Peyer's patch (tissue), 4 donors: Measurements from ENCODE around the gene ST6GALNAC4.

Experiments
- POLR2A ChIP-seq, 2 donors: fragments of 450-650 bp; IDR thresholded peaks; one replicate each; pipeline ENCODE4 v1.5.1; 2017; ENCODE audit warnings: antibody characterized with exemption in 2 of 2, mild to moderate bottlenecking in 2 of 2, moderate library complexity in 2 of 2
- TF ChIP-seq, protein P1 (sequence below), 6 experiments: fragments of 450-650 bp in 4 of 6; fragments of 200-600 bp in 2 of 6; sonication (generic) in 1 of 6; IDR thresholded peaks; one replicate each; pipeline ENCODE4 v1.5.1; 2017 to 2019; ENCODE audit warnings: antibody characterized with exemption in 6 of 6, mild to moderate bottlenecking in 3 of 6, moderate library complexity in 1 of 6

DNA sequence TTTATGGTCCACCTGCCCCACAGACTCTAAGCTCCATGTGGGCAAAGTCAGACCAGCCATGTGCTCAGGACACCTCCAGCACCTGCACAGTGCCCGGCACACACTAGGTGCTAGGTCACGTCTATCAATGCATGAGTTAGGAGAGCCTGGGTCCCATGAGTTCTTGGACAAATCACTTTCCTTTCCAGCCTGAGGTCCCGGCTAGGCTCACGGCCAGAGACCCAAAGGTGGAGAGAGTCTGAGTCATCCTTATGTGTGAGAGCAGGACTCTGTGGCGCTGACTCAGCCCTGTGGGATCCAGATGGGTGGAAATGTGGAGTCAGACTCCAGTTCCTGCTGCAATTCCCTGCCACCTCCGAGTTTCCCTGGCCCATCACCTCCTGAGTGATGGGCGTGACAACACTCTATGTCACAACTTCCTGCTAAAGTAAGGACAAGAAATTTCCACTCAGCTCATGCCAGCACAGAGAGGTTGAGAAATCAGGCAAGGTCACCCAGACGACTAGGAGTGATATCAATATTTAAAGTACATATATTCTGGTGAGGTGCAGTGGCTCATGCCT is 2.5 kb upstream of the ST6GALNAC4 start:
- TF ChIP-seq, protein P1, sequence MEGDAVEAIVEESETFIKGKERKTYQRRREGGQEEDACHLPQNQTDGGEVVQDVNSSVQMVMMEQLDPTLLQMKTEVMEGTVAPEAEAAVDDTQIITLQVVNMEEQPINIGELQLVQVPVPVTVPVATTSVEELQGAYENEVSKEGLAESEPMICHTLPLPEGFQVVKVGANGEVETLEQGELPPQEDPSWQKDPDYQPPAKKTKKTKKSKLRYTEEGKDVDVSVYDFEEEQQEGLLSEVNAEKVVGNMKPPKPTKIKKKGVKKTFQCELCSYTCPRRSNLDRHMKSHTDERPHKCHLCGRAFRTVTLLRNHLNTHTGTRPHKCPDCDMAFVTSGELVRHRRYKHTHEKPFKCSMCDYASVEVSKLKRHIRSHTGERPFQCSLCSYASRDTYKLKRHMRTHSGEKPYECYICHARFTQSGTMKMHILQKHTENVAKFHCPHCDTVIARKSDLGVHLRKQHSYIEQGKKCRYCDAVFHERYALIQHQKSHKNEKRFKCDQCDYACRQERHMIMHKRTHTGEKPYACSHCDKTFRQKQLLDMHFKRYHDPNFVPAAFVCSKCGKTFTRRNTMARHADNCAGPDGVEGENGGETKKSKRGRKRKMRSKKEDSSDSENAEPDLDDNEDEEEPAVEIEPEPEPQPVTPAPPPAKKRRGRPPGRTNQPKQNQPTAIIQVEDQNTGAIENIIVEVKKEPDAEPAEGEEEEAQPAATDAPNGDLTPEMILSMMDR (IDR thresholded peaks at IDR 0.05), result peak in 1 of 6 experiments; percentile 2
- TF ChIP-seq POLR2A (IDR thresholded peaks at IDR 0.05), result peak in 1 of 2 donors; percentile 26
